Fibroblast of lung (primary cell): ENCODE data around the gene GET4.
"Not testable (repeated sequence)": the region's sequence is repeated elsewhere in the genome, so short reads cannot be mapped to it uniquely, and the experiment has no call there.

Source experiments
- CTCF ChIP-seq, 2 donors: IDR thresholded peaks in 1 of 2; conservative IDR thresholded peaks in 1 of 2; 1 replicate in 1 of 2; 2 replicates in 1 of 2; pipeline ENCODE4 v1.5.1; 2011 to 2012; ENCODE audit warnings: low read length in 2 of 2, control low read depth in 1 of 2, inconsistent platforms in 1 of 2, low read depth in 1 of 2, mild to moderate bottlenecking in 1 of 2
- EZH2 ChIP-seq: IDR thresholded peaks from 2 replicates; pipeline ENCODE4 v1.5.1; 2012; ENCODE audit warnings: low read length, control low read depth, mild to moderate bottlenecking; ENCODE audit errors: missing control alignments

- not testable (repeated sequence) for TF ChIP-seq EZH2; CTCF (conservative IDR thresholded peaks at IDR 0.05 in 1 of 2, IDR thresholded peaks at IDR 0.05 in 1 of 2; ENCODE audit: low read depth in 1 of 2, low read length in 2 of 2)
These were observed 28.6 kb upstream of the GET4 start for GRCh38 chr7:847728-848127.
